Mesendoderm (in vitro differentiated cells): Measurements from ENCODE around the gene TMEM165.
"Not testable (repeated sequence)": the region's sequence is repeated elsewhere in the genome, so short reads cannot be mapped to it uniquely, and the experiment has no call there.

Experiments
- DNase-seq: peaks from one replicate; pipeline ENCODE4 v3.0.0; 2013
- H2AK5ac ChIP-seq: 2 replicates; pipeline ENCODE4 v1.6.1; 2013; ENCODE audit warnings: low read length, inconsistent platforms
- H2BK120ac ChIP-seq: 2 replicates; pipeline ENCODE4 v1.6.1; 2013; ENCODE audit warnings: low read depth, mild to moderate bottlenecking, low read length, moderate library complexity, mixed read lengths
- H2BK15ac ChIP-seq: replicated peaks from 2 replicates; pipeline ENCODE4 v1.6.1; 2013; ENCODE audit warnings: low read depth, mild to moderate bottlenecking, moderate library complexity
- H2BK5ac ChIP-seq: 2 replicates; pipeline ENCODE4 v1.6.1; 2013; ENCODE audit warnings: low read length, inconsistent platforms
- H3K18ac ChIP-seq: 2 replicates; pipeline ENCODE4 v1.6.1; 2013; ENCODE audit warnings: mild to moderate bottlenecking, low read length, mixed read lengths
- H3K23ac ChIP-seq: one replicate; pipeline ENCODE4 v1.6.1; 2013; ENCODE audit warnings: low read length
- H3K27ac ChIP-seq: 2 replicates; pipeline ENCODE4 v1.5.1; 2013; ENCODE audit warnings: low read depth, mild to moderate bottlenecking, inconsistent platforms, low read length, moderate library complexity
- H3K27me3 ChIP-seq: 2 replicates; pipeline ENCODE4 v1.6.1; 2013; ENCODE audit warnings: low read length, control low read depth, mild to moderate bottlenecking, inconsistent platforms; ENCODE audit not compliant: insufficient read depth, poor library complexity
- H3K36me3 ChIP-seq: 2 replicates; pipeline ENCODE4 v1.6.1; 2013; ENCODE audit warnings: low read length, inconsistent platforms; ENCODE audit not compliant: control insufficient read depth, insufficient read depth
- H3K4ac ChIP-seq: one replicate; pipeline ENCODE4 v1.6.1; 2013; ENCODE audit warnings: low read depth, mild to moderate bottlenecking, low read length, moderate library complexity
- H3K4me1 ChIP-seq: 2 replicates; pipeline ENCODE4 v1.6.1; 2013; ENCODE audit warnings: low read depth, low read length, inconsistent platforms; ENCODE audit not compliant: control insufficient read depth
- H3K4me2 ChIP-seq: 2 replicates; pipeline ENCODE4 v1.6.1; 2013; ENCODE audit warnings: low read length
- H3K4me3 ChIP-seq: 2 replicates; pipeline ENCODE4 v1.5.1; 2013; ENCODE audit warnings: mild to moderate bottlenecking, low read length
- H3K56ac ChIP-seq: one replicate; pipeline ENCODE4 v1.6.1; 2013; ENCODE audit warnings: low read length
- H3K79me1 ChIP-seq: 2 replicates; pipeline ENCODE4 v1.6.1; 2013; ENCODE audit warnings: low read length, inconsistent platforms
- H3K79me2 ChIP-seq: 2 replicates; pipeline ENCODE4 v1.6.1; 2013; ENCODE audit warnings: mild to moderate bottlenecking, low read length; ENCODE audit not compliant: control insufficient read depth, insufficient read depth
- H3K9ac ChIP-seq: 2 replicates; pipeline ENCODE4 v1.6.1; 2013; ENCODE audit warnings: low read length, inconsistent platforms
- H4K5ac ChIP-seq: one replicate; pipeline ENCODE4 v1.6.1; 2013; ENCODE audit warnings: low read length
- H4K8ac ChIP-seq: one replicate; pipeline ENCODE4 v1.6.1; 2013; ENCODE audit warnings: low read depth, mild to moderate bottlenecking, control low read depth, low read length, moderate library complexity
- WGBS: extraction: QIAGEN DNeasy Blood & Tissue Kit; methylation state at CpG from one replicate; pipeline ENCODE4 v1.1.7; 2013; ENCODE audit warnings: low lambda C conversion rate, missing lambda C conversion rate; ENCODE audit not compliant: insufficient coverage; ENCODE audit errors: extremely low coverage; 5-methylcytosine and 5-hydroxymethylcytosine counted together

The TMEM165 gene

DNA sequence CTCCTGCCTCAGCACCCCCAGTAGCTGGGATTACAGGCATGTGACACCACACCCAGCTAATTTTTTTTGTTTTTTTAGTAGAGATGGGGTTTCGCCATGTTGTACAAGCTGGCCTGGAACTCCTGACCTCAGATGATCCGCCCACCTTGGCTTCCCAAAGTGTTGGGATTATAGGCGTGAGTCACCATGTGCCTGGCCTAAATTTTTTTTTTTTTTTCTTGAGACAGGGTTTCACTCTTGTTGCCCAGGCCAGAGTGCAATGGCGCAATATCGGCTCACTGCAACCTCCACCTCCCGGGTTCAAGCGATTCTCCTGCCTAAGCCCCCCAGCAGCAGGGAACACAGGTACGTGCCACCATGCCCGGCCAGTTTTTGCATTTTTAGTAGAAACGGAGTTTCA, 44.9 kb upstream of the TMEM165 start:
- not testable (repeated sequence) for H2BK120ac ChIP-seq, H3K4me1 ChIP-seq, H3K79me1 ChIP-seq, H4K8ac ChIP-seq, H3K23ac ChIP-seq, H3K27ac ChIP-seq, H2BK15ac ChIP-seq, H3K79me2 ChIP-seq, H3K56ac ChIP-seq, H2BK5ac ChIP-seq, H3K36me3 ChIP-seq, H3K9ac ChIP-seq, H3K18ac ChIP-seq, H2AK5ac ChIP-seq, H4K5ac ChIP-seq, H3K27me3 ChIP-seq, H3K4ac ChIP-seq, H3K4me2 ChIP-seq, H3K4me3 ChIP-seq, DNase-seq
- no CpG with 5 or more reads among the region's 10 CpGs for WGBS

GRCh38 chr4:55351824-55352223, 43.9 kb upstream of the TMEM165 start:
- no peak overlapping the region for H3K27ac ChIP-seq
- no peak overlapping the region for H3K56ac ChIP-seq
- no peak for DNase-seq
- H3K4me3 ChIP-seq: no peak overlapping the region
- no peak overlapping the region for H3K18ac ChIP-seq
- no peaks in the 10 kb centered on the region for H3K4me1 ChIP-seq
- H4K5ac ChIP-seq: no peak overlapping the region
- H3K4ac ChIP-seq: no peak overlapping the region
- no peak overlapping the region for H3K23ac ChIP-seq
- H2BK15ac ChIP-seq: no peak overlapping the region
- H2BK120ac ChIP-seq: no peak overlapping the region
- no peaks in the 10 kb centered on the region for H3K79me1 ChIP-seq
- no peak overlapping the region for H4K8ac ChIP-seq
- no peaks in the 10 kb centered on the region for H3K36me3 ChIP-seq
- H3K27me3 ChIP-seq: no peaks in the 10 kb centered on the region
- no peak overlapping the region for H2BK5ac ChIP-seq
- no peak overlapping the region for H2AK5ac ChIP-seq
- no peak overlapping the region for H3K9ac ChIP-seq
- H3K79me2 ChIP-seq: no peaks in the 10 kb centered on the region
- no peak overlapping the region for H3K4me2 ChIP-seq

- DNase-seq: no peak
- H4K5ac ChIP-seq: no peak overlapping the region
- no peak overlapping the region for H2BK5ac ChIP-seq
- H3K18ac ChIP-seq: no peak overlapping the region
- H2BK15ac ChIP-seq: no peak overlapping the region
- no peak overlapping the region for H3K27ac ChIP-seq
- H3K79me1 ChIP-seq: no peaks in the 10 kb centered on the region
- no peak overlapping the region for H3K23ac ChIP-seq
- no peak overlapping the region for H3K4me2 ChIP-seq
- no peak overlapping the region for H3K4ac ChIP-seq
- H2BK120ac ChIP-seq: no peak overlapping the region
- H3K27me3 ChIP-seq: no peaks in the 10 kb centered on the region
- H3K4me3 ChIP-seq: no peak overlapping the region
- H3K4me1 ChIP-seq: no peaks in the 10 kb centered on the region
- no peak overlapping the region for H3K9ac ChIP-seq
- no peak overlapping the region for H3K56ac ChIP-seq
- WGBS: no CpG with 5 or more reads among the region's 2 CpGs
- H3K36me3 ChIP-seq: no peaks in the 10 kb centered on the region
- no peak overlapping the region for H2AK5ac ChIP-seq
- no peaks in the 10 kb centered on the region for H3K79me2 ChIP-seq
- no peak overlapping the region for H4K8ac ChIP-seq
Observed at GRCh38 chr4:55352726-55353125, 43.0 kb upstream of the TMEM165 start.

GRCh38 chr4:55353228-55353747, 42.5 kb upstream of the TMEM165 start:
- not testable (repeated sequence) for H3K4ac ChIP-seq, H3K18ac ChIP-seq, H3K79me1 ChIP-seq, H3K79me2 ChIP-seq, H3K27me3 ChIP-seq, H2AK5ac ChIP-seq, H3K4me2 ChIP-seq, H3K23ac ChIP-seq, H3K4me3 ChIP-seq, H2BK120ac ChIP-seq, H3K27ac ChIP-seq, H3K9ac ChIP-seq, H3K4me1 ChIP-seq, H2BK5ac ChIP-seq, H3K36me3 ChIP-seq, H4K5ac ChIP-seq, DNase-seq, H4K8ac ChIP-seq, H2BK15ac ChIP-seq, H3K56ac ChIP-seq
- WGBS: no CpG with 5 or more reads among the region's 13 CpGs

DNA sequence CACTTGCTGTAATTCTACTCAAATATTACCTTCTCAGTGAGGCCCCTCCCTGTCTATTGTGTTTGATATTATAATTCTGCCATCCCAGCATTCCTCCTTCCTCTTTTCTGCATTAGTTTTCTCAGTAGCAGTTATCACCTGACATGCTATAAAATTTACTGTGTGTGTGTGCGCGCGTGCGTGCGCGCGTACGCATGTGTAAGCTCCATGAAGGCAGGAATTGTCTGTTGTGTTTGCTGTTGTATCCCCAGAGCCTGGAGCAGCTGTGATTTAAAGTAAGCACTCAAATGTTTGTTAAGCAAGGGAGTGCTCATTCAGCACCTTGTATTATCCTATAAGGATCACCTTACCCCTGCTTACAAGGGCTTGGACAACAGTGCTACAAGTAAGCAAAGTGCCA, 41.1 kb upstream of the TMEM165 start:
- H3K18ac ChIP-seq: no peak overlapping the region
- no peak overlapping the region for H3K4me3 ChIP-seq
- H3K56ac ChIP-seq: no peak overlapping the region
- no peaks in the 10 kb centered on the region for H3K79me1 ChIP-seq
- no peak overlapping the region for H4K5ac ChIP-seq
- no peak overlapping the region for H3K27ac ChIP-seq
- no CpG with 5 or more reads among the region's 8 CpGs for WGBS
- no peak overlapping the region for H2BK120ac ChIP-seq
- no peaks in the 10 kb centered on the region for H3K4me1 ChIP-seq
- H2BK5ac ChIP-seq: no peak overlapping the region
- H2BK15ac ChIP-seq: no peak overlapping the region
- no peak overlapping the region for H3K23ac ChIP-seq
- no peak overlapping the region for H3K4ac ChIP-seq
- no peaks in the 10 kb centered on the region for H3K27me3 ChIP-seq
- H4K8ac ChIP-seq: no peak overlapping the region
- no peaks in the 10 kb centered on the region for H3K79me2 ChIP-seq
- no peak overlapping the region for H3K9ac ChIP-seq
- no peak for DNase-seq
- H3K4me2 ChIP-seq: no peak overlapping the region
- no peaks in the 10 kb centered on the region for H3K36me3 ChIP-seq
- no peak overlapping the region for H2AK5ac ChIP-seq

DNA sequence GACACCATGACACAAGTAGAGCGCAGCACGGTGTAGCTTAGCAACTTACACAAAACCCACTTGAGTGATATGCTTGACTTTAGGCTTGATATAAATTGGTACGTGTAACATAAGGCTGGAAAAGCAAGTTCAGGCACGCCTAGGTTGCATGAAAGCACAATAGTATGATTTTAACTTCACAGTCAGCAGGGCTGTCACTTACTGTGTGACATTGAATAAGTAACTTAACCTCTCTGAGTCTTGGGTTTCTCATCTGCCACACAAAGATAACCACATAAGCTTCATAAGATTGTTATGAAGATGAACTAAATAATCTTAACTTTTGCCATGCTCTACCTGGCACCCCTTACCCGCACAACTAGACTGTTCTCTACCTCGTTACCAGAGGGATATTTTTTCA, 40.2 kb upstream of the TMEM165 start:
- H3K4me1 ChIP-seq: no peaks in the 10 kb centered on the region
- H3K23ac ChIP-seq: no peak overlapping the region
- no peak overlapping the region for H3K4ac ChIP-seq
- no CpG with 5 or more reads among the region's 6 CpGs for WGBS
- DNase-seq: no peak
- no peak overlapping the region for H4K5ac ChIP-seq
- H3K9ac ChIP-seq: no peak overlapping the region
- H3K36me3 ChIP-seq: no peaks in the 10 kb centered on the region
- H3K18ac ChIP-seq: no peak overlapping the region
- no peak overlapping the region for H2BK120ac ChIP-seq
- no peak overlapping the region for H2BK5ac ChIP-seq
- no peak overlapping the region for H2AK5ac ChIP-seq
- no peak overlapping the region for H2BK15ac ChIP-seq
- no peak overlapping the region for H3K56ac ChIP-seq
- H3K27ac ChIP-seq: no peak overlapping the region
- H4K8ac ChIP-seq: no peak overlapping the region
- no peaks in the 10 kb centered on the region for H3K27me3 ChIP-seq
- H3K4me2 ChIP-seq: no peak overlapping the region
- H3K4me3 ChIP-seq: no peak overlapping the region
- no peaks in the 10 kb centered on the region for H3K79me1 ChIP-seq
- H3K79me2 ChIP-seq: no peaks in the 10 kb centered on the region
